ACC112 (cell line): Measurements from ENCODE around the gene AUTS2.

ENCODE experiments used
- H2AFZ ChIP-seq: fragments of 200-600 bp; sonication (generic); one replicate; pipeline ENCODE4 v1.6.0; 2017; ENCODE audit warnings: antibody characterized with exemption, low read length; ENCODE audit not compliant: unreplicated experiment
- H3K27ac ChIP-seq: fragments of 200-600 bp; sonication (generic); 2 replicates; pipeline ENCODE4 v1.5.1; 2014; ENCODE audit warnings: low read depth, mild to moderate bottlenecking, antibody characterized with exemption, low read length, moderate library complexity
- H3K27me3 ChIP-seq: fragments of 200-600 bp; sonication (generic); 2 replicates; pipeline ENCODE4 v1.6.1; 2014; ENCODE audit warnings: mild to moderate bottlenecking, antibody characterized with exemption, low read length, moderate library complexity, mixed read lengths; ENCODE audit not compliant: insufficient read depth
- H3K36me3 ChIP-seq: fragments of 200-600 bp; sonication (generic); 2 replicates; pipeline ENCODE4 v1.6.1; 2016; ENCODE audit warnings: mild to moderate bottlenecking, antibody characterized with exemption, low read length, moderate library complexity, mixed read lengths; ENCODE audit not compliant: insufficient read depth
- H3K4me1 ChIP-seq: fragments of 200-600 bp; sonication (generic); one replicate; pipeline ENCODE4 v1.6.1; 2016; ENCODE audit warnings: low read length, mixed read lengths; ENCODE audit not compliant: insufficient read depth, unreplicated experiment, control insufficient read depth
- H3K4me3 ChIP-seq: fragments of 200-600 bp; sonication (generic); 2 replicates; pipeline ENCODE4 v1.5.1; 2014; ENCODE audit warnings: mild to moderate bottlenecking, low read depth, low read length
- H3K79me2 ChIP-seq: fragments of 200-600 bp; sonication (generic); one replicate; pipeline ENCODE4 v1.6.0; 2016; ENCODE audit warnings: low read length; ENCODE audit not compliant: control insufficient read depth, unreplicated experiment, insufficient read depth

Gene AUTS2

GRCh38 chr7:70539617-70540016 is 941.3 kb downstream of the AUTS2 start:
- Histone ChIP-seq H3K4me3 (no peak overlapping the region), H3K27ac (no peak overlapping the region), H3K4me1 (no peaks in the 10 kb centered on the region), H3K36me3 (no peaks in the 10 kb centered on the region), H3K79me2 (no peaks in the 10 kb centered on the region), H2AFZ (no peak overlapping the region), H3K27me3 (no peaks in the 10 kb centered on the region)

GRCh38 chr7:70540641-70541040 is 942.4 kb downstream of the AUTS2 start:
- Histone ChIP-seq H3K4me1 (no peaks in the 10 kb centered on the region), H3K79me2 (no peaks in the 10 kb centered on the region), H3K27ac (no peak overlapping the region), H3K36me3 (no peaks in the 10 kb centered on the region), H2AFZ (no peak overlapping the region), H3K4me3 (no peak overlapping the region), H3K27me3 (no peaks in the 10 kb centered on the region)

GRCh38 chr7:70542750-70543376 is 944.6 kb downstream of the AUTS2 start:
- no peaks in the 10 kb centered on the region for H3K79me2 ChIP-seq
- H3K36me3 ChIP-seq, result no peaks in the 10 kb centered on the region
- H3K27ac ChIP-seq, result no peak overlapping the region
- no peak overlapping the region for H3K4me3 ChIP-seq
- no peaks in the 10 kb centered on the region for H3K27me3 ChIP-seq
- no peak overlapping the region for H2AFZ ChIP-seq
- H3K4me1 ChIP-seq, result no peaks in the 10 kb centered on the region

- Histone ChIP-seq H3K27ac (no peak overlapping the region), H3K36me3 (no peaks in the 10 kb centered on the region), H2AFZ (no peak overlapping the region), H3K27me3 (no peaks in the 10 kb centered on the region), H3K79me2 (no peaks in the 10 kb centered on the region), H3K4me1 (no peaks in the 10 kb centered on the region), H3K4me3 (no peak overlapping the region)
Measured at GRCh38 chr7:70544016-70544415, 945.7 kb downstream of the AUTS2 start.

- Histone ChIP-seq H3K4me1 (no peaks in the 10 kb centered on the region), H3K4me3 (no peak overlapping the region), H2AFZ (no peak overlapping the region), H3K27me3 (no peaks in the 10 kb centered on the region), H3K27ac (no peak overlapping the region), H3K79me2 (no peaks in the 10 kb centered on the region), H3K36me3 (no peaks in the 10 kb centered on the region)
Measured at GRCh38 chr7:70545214-70545613, 946.9 kb downstream of the AUTS2 start.

GRCh38 chr7:70552141-70552540 is 953.9 kb downstream of the AUTS2 start:
- H3K4me1 ChIP-seq, result no peaks in the 10 kb centered on the region

GRCh38 chr7:70553364-70553763 is 955.1 kb downstream of the AUTS2 start:
- Histone ChIP-seq H3K4me1 (no peaks in the 10 kb centered on the region), H3K79me2 (no peaks in the 10 kb centered on the region), H3K27ac (no peak overlapping the region), H2AFZ (no peak overlapping the region), H3K36me3 (no peaks in the 10 kb centered on the region), H3K27me3 (no peaks in the 10 kb centered on the region), H3K4me3 (no peak overlapping the region)

More at GRCh38 chr7:70552141-70552540, 953.9 kb downstream of the AUTS2 start:
- Histone ChIP-seq H2AFZ (no peak overlapping the region), H3K27ac (no peak overlapping the region), H3K4me3 (no peak overlapping the region), H3K27me3 (no peaks in the 10 kb centered on the region), H3K36me3 (no peaks in the 10 kb centered on the region), H3K79me2 (no peaks in the 10 kb centered on the region)

GRCh38 chr7:70554646-70555045 is 956.4 kb downstream of the AUTS2 start:
- Histone ChIP-seq H3K27ac (no peak overlapping the region), H3K4me1 (no peaks in the 10 kb centered on the region), H3K36me3 (no peaks in the 10 kb centered on the region), H3K27me3 (no peaks in the 10 kb centered on the region), H2AFZ (no peak overlapping the region), H3K79me2 (no peaks in the 10 kb centered on the region), H3K4me3 (no peak overlapping the region)

- Histone ChIP-seq H3K4me1 (no peaks in the 10 kb centered on the region), H3K27me3 (no peaks in the 10 kb centered on the region), H3K36me3 (no peaks in the 10 kb centered on the region), H3K4me3 (no peak overlapping the region), H2AFZ (no peak overlapping the region), H3K79me2 (no peaks in the 10 kb centered on the region), H3K27ac (no peak overlapping the region)
Measured at GRCh38 chr7:70556761-70557160, 958.5 kb downstream of the AUTS2 start.

GRCh38 chr7:70557338-70557737 is 959.1 kb downstream of the AUTS2 start:
- Histone ChIP-seq H3K27ac (no peak overlapping the region), H3K27me3 (no peaks in the 10 kb centered on the region), H2AFZ (no peak overlapping the region), H3K79me2 (no peaks in the 10 kb centered on the region), H3K36me3 (no peaks in the 10 kb centered on the region), H3K4me3 (no peak overlapping the region), H3K4me1 (no peaks in the 10 kb centered on the region)

GRCh38 chr7:70559815-70560214 is 961.5 kb downstream of the AUTS2 start:
- H3K4me1 ChIP-seq, result no peaks in the 10 kb centered on the region
- no peaks in the 10 kb centered on the region for H3K27me3 ChIP-seq
- H3K27ac ChIP-seq, result no peak overlapping the region
- no peak overlapping the region for H2AFZ ChIP-seq
- no peak overlapping the region for H3K4me3 ChIP-seq
- H3K79me2 ChIP-seq, result no peaks in the 10 kb centered on the region
- no peaks in the 10 kb centered on the region for H3K36me3 ChIP-seq
